GM19324 (cell line): Measurements from ENCODE around the gene ZNF398.
"Not testable (repeated sequence)": the region's sequence is repeated elsewhere in the genome, so short reads cannot be mapped to it uniquely, and the experiment has no call there.

ENCODE experiments used
- ATAC-seq: cut with Tn5 transposase; IDR thresholded peaks from one replicate; pipeline ENCODE4 v1.9.1; 2021; ENCODE audit warnings: mild to moderate bottlenecking, moderate library complexity; ENCODE audit not compliant: unreplicated experiment, low FRiP score

The ZNF398 gene

GRCh38 chr7:149147072-149147751 is at the start of gene ZNF398:
TSS of gene ZNF398 (plus strand) at chr7:149147453. CDS start at chr7:149147743, 290 bp downstream.
- ATAC-seq = peak; percentile 87

DNA sequence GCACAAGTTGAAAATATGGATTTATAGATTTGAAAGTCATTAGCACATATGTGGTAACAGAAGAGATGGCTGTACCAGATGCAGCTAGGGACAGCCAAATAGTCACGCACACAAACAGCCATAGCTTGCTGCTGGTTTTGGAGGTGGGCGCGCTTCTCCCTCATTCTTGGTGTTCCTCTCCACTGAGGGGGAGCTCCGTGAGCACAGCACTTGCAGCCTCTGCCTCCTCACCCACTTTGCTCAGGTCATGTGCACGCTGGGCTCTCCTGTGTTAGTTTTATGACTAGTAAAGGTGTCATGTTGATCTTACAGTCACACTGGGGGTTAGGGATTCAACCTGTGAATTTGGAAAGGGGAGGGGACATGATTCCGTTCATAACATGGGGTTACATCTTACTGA is 48.2 kb upstream of the ZNF398 start:
- ATAC-seq = no peak

- no peak for ATAC-seq
Observed at GRCh38 chr7:149100821-149101220, 46.4 kb upstream of the ZNF398 start.

DNA sequence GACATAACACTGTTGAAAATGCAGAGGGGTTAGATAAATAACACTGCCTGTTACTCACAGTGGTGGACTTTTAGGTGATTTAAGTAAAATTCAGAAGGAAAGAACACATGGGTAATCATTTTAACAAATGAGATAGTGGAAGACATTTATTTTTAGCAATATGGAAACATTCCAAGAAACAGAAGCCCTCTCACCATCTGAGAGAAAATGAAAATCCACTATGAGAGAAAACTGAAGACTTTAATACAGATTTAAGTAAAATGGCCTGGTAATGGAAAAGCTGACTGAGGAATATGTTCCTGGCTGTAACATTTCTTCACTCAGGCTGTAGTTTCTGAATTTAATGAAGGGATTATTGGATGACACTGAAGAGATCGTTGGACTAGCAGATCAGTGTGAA is 44.6 kb upstream of the ZNF398 start:
- ATAC-seq = no peak

GRCh38 chr7:149103424-149103823 is 43.8 kb upstream of the ZNF398 start:
- ATAC-seq = no peak

- no peak for ATAC-seq
Observed at GRCh38 chr7:149104214-149104613, 43.0 kb upstream of the ZNF398 start.

GRCh38 chr7:149104749-149105148 is 42.5 kb upstream of the ZNF398 start:
- no peak for ATAC-seq

DNA sequence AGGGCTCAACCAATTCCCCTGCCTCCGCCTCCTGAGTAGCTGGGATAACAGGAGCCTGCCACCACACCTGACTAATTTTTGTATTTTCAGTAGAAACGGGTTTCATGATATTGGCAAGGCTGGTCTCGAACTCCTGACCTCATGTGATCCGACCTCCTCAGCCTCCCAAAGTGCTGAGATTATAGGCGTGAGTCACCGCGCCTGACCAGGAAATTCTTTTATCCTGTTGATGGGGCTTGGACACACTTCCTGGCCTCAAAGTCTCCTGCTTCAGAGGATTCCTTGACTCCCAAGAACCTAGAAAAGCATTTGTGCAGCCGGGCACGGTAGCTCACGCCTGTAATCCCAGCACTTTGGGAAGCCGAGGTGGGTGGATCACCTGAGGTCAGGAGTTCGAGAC is 37.3 kb upstream of the ZNF398 start:
- ATAC-seq = no peak

GRCh38 chr7:149125189-149125862 is 21.9 kb upstream of the ZNF398 start:
- no peak for ATAC-seq

DNA sequence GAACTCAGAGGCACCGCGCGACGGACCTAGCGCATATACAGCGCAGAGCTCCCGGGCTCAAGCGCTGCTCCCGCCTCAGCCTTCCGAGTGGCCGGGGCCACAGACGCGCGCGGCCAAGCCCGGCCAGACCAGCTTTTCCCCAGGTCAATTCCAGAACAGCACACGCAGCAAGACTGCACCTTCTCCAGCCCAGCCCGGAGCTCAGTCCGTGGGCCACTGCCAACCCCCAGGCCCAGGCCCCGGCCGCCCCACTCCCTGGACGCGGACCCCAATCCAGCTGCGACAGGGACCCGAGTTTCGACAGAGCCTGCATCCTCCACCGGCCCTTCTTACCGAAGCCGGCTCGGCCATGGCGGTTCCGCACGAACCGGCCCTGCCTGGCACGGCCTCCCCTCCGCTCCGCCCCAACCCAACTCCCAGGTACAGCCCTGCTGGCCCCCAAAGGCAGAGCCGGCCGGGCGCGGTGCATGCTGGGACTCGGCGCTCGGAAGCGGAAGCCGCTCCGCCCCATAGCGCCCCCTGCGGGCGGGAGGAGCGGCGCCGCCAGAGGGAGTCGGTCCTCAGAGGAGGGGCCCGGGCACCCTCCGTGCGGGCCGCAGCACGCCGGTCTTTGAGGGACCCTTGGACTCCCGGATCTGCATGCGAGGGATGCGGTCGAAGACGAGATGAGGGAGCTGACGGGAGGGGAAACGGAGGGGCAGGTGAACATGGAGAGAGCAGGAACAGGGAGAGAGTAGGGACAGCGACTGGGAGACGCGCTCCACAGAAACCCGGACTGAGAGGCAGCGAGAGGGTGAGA is 21.2 kb upstream of the ZNF398 start, which contains the start of gene ZNF425:
ZNF425 (minus strand) TSS at position 462 of the 799 bp plus-strand sequence; CDS start at position 351, 111 bp downstream.
- ATAC-seq = peak; percentile 94

DNA sequence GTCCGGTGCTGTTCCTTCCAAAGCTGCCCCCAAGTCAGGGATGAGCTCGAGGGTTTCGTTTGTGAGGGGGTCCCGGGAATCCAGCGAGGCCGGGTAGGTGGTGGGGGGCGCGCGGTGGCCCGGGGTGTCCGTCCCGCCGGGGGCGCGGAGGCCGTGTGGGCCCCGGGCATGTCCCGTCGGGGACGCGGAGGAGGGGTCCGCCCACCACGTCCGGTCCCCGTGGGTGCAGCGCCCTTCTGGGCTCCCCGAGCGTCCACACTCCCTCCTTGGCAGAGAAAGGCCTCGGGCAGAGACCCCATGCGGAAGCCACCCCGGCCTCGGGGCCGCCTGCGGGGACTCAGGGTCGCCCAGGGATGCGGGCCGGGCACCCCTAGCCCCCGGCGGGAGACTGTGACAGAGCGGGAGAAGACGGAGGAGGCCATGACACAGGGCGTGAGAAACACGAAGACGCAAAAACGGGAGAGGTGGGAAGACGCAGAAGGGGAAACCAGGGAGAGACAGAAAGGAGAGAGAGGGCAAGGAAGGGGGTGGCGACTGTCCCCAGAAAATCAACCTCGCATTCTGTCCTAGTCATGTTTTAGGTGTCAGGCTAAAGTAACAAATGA is 20.5 kb upstream of the ZNF398 start:
- ATAC-seq = peak; percentile 43

GRCh38 chr7:149130572-149131198 is 16.6 kb upstream of the ZNF398 start:
- no peak for ATAC-seq

GRCh38 chr7:149133028-149133710 is 14.1 kb upstream of the ZNF398 start:
- no peak for ATAC-seq

- ATAC-seq = no peak
Observed at GRCh38 chr7:149136118-149136517, 11.1 kb upstream of the ZNF398 start.

- no peak for ATAC-seq
Observed at GRCh38 chr7:149140831-149141230, 6.4 kb upstream of the ZNF398 start.

DNA sequence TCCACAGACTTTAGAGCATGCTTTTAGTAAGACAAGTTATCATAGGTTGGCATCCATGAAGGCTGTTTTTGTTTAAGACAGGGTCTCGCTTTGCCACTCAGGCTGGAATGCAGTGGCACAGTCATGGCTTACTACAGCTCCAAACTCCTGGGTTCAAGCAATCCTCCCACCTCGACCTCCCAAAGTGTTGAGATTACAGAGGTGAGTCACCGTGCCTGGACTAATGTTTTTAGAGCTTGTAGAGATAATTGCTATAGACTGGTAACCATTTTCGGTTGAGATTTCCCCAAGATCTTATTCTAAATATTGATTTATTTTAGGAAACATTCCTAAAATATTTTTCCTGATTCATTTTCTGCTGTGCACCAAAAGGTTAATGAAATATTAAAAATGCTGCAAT is 5.4 kb upstream of the ZNF398 start:
- no peak for ATAC-seq

DNA sequence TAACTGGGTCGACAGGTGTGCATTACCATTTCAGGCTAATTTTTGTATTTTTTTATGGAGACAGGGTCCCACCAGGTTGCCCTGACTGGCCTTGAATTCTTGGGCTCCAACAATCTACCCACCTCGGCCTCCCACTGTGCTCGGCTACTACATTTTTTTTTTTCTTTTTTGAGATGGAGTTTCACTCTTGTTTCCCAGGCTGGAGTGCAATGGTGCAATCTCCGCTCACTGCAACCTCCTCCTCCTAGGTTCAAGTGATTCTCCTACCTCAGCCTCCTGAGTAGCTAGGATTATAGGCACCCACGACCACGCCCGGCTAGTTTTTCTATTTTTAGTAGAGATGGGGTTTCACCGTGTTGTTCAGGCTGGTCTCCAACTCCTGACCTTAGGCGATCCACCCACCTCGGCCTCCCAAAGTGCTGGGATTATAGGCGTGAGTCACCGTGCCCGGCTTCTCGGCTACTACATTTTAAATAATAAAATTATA is 2.8 kb upstream of the ZNF398 start:
- ATAC-seq = not testable (repeated sequence)

- no peak for ATAC-seq
Observed at GRCh38 chr7:149145031-149145845, 2.0 kb upstream of the ZNF398 start.
